PFSK-1 (cell line): ENCODE measurements around the gene SOX4. TPM values are rescaled to one million over a fixed set of nuclear protein-coding genes. Genes with fewer than 3 reads are reported as not detected.

Experiments used
- FOXP2 ChIP-seq: optimal IDR thresholded peaks from 2 replicates; pipeline ENCODE3; 2011; ENCODE audit warnings: borderline replicate concordance, control low read depth, inconsistent platforms; ENCODE audit not compliant: insufficient read depth; ENCODE audit errors: extremely low read length, extremely low read depth
- POLR2AphosphoS5 ChIP-seq: IDR thresholded peaks from 2 replicates; pipeline ENCODE4 v1.6.1; 2012; ENCODE audit warnings: low read depth, mild to moderate bottlenecking, control low read depth, low read length, moderate library complexity
- SIN3A ChIP-seq: IDR thresholded peaks from 2 replicates; pipeline ENCODE4 v1.6.1; 2012; ENCODE audit warnings: mild to moderate bottlenecking, low read length, moderate library complexity, borderline replicate concordance; ENCODE audit not compliant: insufficient read depth
- TAF1 ChIP-seq: IDR thresholded peaks from 2 replicates; pipeline ENCODE4 v1.6.1; 2012; ENCODE audit warnings: low read length, control low read depth, borderline replicate concordance; ENCODE audit not compliant: insufficient read depth
- polyA plus RNA-seq: library from polyadenylated mRNA; unstranded; fragments of >200 nt; gene quantifications from one replicate; pipeline ENCODE4 v1.2.1, GENCODE V29; 2012; ENCODE audit warnings: low read depth, missing spikeins; ENCODE audit not compliant: insufficient read length
- TF ChIP-seq, protein P1 (sequence below), 2 experiments: IDR thresholded peaks; 2 replicates each; pipeline versions ENCODE4 v1.6.1 to v1.8.0; 2011 to 2012; ENCODE audit warnings: low read depth in 2 of 2, low read length in 2 of 2, control low read depth in 1 of 2, inconsistent platforms in 1 of 2, mild to moderate bottlenecking in 1 of 2, moderate library complexity in 1 of 2; ENCODE audit not compliant: insufficient read depth in 1 of 2

SOX4 gene
- 10.2 TPM for polyA plus RNA-seq

DNA sequence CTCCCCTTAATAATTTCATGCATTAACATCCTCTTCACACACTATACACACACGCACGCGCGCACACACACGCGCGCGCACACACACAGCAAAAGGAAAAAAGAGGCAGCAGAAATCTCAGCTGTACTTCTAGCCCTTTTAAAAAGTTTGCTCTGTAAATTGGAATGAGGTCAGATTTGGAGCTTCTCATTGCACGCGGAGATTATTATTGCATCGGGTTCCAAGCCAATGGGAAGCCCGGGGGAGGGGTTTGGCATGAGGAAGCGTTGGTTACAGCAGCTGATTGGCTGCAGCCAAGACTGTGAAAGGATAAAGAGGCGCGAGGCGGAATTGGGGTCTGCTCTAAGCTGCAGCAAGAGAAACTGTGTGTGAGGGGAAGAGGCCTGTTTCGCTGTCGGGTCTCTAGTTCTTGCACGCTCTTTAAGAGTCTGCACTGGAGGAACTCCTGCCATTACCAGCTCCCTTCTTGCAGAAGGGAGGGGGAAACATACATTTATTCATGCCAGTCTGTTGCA is at the start of gene SOX4:
Gene SOX4, plus strand, starts transcription at position 340 of the 515 bp plus-strand sequence. CDS start 784 bp downstream, outside the sequence.
- TF ChIP-seq POLR2AphosphoS5 (peak; percentile 100), TAF1 (peak; percentile 96), FOXP2 (no peak), SIN3A (peak; percentile 38; the same call in 1 of the 2 replicates)
- TF ChIP-seq, protein P1, sequence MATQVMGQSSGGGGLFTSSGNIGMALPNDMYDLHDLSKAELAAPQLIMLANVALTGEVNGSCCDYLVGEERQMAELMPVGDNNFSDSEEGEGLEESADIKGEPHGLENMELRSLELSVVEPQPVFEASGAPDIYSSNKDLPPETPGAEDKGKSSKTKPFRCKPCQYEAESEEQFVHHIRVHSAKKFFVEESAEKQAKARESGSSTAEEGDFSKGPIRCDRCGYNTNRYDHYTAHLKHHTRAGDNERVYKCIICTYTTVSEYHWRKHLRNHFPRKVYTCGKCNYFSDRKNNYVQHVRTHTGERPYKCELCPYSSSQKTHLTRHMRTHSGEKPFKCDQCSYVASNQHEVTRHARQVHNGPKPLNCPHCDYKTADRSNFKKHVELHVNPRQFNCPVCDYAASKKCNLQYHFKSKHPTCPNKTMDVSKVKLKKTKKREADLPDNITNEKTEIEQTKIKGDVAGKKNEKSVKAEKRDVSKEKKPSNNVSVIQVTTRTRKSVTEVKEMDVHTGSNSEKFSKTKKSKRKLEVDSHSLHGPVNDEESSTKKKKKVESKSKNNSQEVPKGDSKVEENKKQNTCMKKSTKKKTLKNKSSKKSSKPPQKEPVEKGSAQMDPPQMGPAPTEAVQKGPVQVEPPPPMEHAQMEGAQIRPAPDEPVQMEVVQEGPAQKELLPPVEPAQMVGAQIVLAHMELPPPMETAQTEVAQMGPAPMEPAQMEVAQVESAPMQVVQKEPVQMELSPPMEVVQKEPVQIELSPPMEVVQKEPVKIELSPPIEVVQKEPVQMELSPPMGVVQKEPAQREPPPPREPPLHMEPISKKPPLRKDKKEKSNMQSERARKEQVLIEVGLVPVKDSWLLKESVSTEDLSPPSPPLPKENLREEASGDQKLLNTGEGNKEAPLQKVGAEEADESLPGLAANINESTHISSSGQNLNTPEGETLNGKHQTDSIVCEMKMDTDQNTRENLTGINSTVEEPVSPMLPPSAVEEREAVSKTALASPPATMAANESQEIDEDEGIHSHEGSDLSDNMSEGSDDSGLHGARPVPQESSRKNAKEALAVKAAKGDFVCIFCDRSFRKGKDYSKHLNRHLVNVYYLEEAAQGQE (IDR thresholded peaks at IDR 0.05; ENCODE audit: insufficient read depth in 1 of 2, low read depth in 2 of 2, low read length in 2 of 2) = peak; percentile 29 to 54; a peak in 1 of 4 replicates

DNA sequence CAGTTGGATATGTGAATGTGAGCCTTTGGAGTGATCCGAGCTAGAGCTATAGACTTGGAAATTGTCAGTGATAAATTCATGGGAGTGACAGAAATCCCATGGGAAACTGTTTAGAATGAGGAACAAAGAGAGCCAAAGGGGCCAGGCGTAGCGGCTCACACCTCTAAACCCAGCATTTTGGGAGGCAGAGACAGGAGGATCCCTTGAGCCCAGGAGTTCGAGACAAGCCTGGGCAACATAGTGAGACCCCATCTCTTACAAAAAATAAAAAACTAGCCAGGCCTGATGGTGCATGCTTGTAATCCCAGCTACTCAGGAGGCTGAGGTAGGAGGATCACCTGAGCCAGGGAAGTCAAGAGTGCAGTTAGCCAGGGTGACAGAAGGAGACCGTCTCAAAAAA is 39.3 kb upstream of the SOX4 start:
- TF ChIP-seq FOXP2 = no peak
- TF ChIP-seq, protein P1 (IDR thresholded peaks at IDR 0.05; ENCODE audit: insufficient read depth in 1 of 2, low read depth in 2 of 2, low read length in 2 of 2) = no peak
- no peak for TF ChIP-seq SIN3A
- no peak for TF ChIP-seq TAF1
- no peak for TF ChIP-seq POLR2AphosphoS5

DNA sequence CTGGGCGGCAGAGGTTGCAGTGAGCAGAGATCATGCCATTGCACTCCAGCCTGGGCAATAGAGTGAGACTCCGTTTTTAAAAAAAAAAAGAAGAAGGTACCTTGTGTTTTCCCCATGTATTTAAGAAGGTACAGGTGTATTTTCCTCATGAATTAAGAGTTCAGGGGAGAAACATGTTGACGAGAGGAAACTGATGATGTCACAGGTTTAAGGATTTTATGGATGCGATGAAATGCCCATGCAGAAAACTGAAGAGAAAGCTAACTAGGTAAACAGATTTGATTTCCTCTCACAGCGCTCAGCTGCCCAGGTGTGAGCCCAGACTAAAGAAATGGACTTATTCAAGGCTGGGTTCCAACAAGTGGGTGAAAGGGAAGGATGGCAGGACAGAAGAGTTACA is 38.4 kb upstream of the SOX4 start:
- TF ChIP-seq, protein P1 (IDR thresholded peaks at IDR 0.05; ENCODE audit: insufficient read depth in 1 of 2, low read depth in 2 of 2, low read length in 2 of 2) = no peak
- TF ChIP-seq TAF1 = no peak

DNA sequence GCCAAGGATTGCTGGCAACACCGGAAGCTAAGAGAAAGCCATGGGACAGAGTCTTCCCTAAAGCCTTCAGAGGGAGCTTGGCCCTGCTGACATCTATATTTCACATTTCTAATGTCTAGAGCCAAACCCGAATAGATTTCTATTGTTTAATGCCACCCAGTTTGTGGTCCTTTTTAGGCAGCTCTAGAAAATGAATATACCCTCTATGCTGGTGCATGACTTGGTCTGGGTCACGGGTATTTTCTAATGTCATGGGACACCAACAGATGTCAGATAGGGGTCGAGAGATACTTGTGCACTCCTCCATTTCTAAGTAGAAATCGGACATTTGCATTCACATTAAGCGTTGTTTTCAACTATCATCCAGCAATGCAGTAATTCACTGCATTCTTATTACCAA is 37.0 kb upstream of the SOX4 start:
- TF ChIP-seq, protein P1 (IDR thresholded peaks at IDR 0.05; ENCODE audit: insufficient read depth in 1 of 2, low read depth in 2 of 2, low read length in 2 of 2) = no peak

DNA sequence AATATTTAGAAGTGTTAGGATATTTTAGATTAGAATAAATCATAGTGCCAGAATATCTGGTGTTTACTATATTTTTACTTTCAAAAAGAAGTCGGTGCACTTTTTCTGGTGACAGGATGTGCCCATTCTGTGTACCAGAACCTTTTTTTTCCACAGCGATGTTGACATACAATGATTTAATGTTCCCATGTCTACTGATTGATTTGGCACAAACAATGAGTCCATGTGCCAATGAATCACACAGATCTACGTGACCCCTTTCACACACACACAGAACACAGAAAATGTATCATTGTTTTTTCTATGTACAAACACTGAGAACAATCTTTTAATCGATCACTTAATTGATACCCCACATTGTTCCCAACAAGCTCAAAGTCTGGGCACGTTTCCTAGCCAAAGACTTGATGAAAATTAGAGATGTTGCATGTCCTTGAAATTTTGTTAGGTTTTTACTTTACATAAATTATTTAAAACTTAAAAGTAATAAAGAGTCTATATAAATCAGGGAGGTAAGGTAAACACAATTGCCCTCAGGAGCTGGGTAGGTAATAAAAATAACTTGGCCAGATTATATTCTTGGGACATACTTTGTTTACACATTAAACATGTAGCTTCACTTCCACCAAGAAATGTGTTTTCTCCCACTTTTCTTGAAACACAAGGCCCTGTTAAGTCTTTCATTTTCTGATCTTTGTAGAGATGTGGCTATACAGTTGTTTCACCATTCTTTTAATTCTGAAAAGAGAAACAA is 36.4 kb upstream of the SOX4 start:
- TF ChIP-seq POLR2AphosphoS5 = no peak

DNA sequence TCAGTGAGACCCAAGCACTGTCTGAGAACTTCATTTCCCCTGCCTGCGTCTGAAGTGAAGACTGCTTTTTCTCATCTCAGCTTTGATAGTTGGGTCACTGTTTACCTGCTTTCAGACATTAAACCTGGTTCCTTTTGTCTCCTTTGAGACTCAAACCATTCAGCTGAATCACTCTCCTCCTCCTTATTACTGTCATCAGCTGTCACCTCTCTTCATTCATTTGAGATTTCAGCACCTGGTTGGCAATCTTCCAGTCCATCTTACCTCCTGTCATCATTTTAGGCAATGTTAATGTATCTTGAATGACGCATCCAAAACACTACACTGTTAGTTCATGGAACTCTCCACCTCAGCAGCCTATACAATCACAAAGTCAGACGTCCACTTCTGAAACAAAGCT is 34.3 kb upstream of the SOX4 start:
- TF ChIP-seq TAF1 (no peak), FOXP2 (no peak), SIN3A (no peak), POLR2AphosphoS5 (no peak)
- TF ChIP-seq, protein P1 (IDR thresholded peaks at IDR 0.05; ENCODE audit: insufficient read depth in 1 of 2, low read depth in 2 of 2, low read length in 2 of 2) = no peak
